Sigmoid colon (tissue), 4 donors: ENCODE measurements around the gene MORN5.

Experiments
- EP300 ChIP-seq, 4 donors: sonication (generic); formaldehyde crosslinking; IDR thresholded peaks; one replicate each; pipeline ENCODE4 v1.6.1; 2017; ENCODE audit warnings: antibody characterized with exemption in 4 of 4
- POLR2A ChIP-seq, 2 donors: fragments of 450-650 bp; IDR thresholded peaks; one replicate each; pipeline ENCODE4 v1.6.1; 2016; ENCODE audit warnings: antibody characterized with exemption in 2 of 2, mild to moderate bottlenecking in 2 of 2, moderate library complexity in 2 of 2
- POLR2AphosphoS5 ChIP-seq, 4 donors: sonication (generic); formaldehyde crosslinking; IDR thresholded peaks; one replicate each; pipeline ENCODE4 v1.6.1; 2017; ENCODE audit warnings: antibody characterized with exemption in 4 of 4
- TF ChIP-seq, protein P1 (sequence below), 4 experiments: fragments of 450-650 bp in 3 of 4; fragments of 200-600 bp in 1 of 4; IDR thresholded peaks; one replicate each; pipeline ENCODE4 v1.5.1; 2016 to 2019; ENCODE audit warnings: antibody characterized with exemption in 4 of 4, mild to moderate bottlenecking in 3 of 4, moderate library complexity in 2 of 4

DNA sequence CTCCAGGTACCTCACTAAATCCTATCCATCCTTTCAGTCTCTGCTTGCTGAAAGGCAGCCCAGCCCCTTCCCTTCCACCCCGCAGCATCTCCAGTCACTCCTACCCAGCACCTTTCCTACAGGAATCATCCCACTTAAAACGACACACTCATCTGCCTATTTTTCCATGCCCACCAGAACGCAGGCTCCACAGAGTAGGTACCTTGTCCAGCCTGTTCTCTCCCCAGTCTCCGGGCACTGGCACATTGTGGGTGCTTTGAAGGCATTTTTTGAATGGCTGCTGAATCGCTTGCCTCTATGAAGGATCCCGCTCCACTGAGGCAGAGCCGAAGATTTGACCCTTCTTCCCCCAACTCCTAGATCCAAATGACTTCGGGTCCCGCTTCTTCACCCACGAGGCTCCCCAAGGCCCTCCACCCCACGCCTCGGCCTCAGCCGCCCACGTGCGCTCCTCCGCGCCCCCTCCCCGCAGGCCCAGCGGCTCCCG, 53.4 kb downstream of the MORN5 start:
- TF ChIP-seq, protein P1, sequence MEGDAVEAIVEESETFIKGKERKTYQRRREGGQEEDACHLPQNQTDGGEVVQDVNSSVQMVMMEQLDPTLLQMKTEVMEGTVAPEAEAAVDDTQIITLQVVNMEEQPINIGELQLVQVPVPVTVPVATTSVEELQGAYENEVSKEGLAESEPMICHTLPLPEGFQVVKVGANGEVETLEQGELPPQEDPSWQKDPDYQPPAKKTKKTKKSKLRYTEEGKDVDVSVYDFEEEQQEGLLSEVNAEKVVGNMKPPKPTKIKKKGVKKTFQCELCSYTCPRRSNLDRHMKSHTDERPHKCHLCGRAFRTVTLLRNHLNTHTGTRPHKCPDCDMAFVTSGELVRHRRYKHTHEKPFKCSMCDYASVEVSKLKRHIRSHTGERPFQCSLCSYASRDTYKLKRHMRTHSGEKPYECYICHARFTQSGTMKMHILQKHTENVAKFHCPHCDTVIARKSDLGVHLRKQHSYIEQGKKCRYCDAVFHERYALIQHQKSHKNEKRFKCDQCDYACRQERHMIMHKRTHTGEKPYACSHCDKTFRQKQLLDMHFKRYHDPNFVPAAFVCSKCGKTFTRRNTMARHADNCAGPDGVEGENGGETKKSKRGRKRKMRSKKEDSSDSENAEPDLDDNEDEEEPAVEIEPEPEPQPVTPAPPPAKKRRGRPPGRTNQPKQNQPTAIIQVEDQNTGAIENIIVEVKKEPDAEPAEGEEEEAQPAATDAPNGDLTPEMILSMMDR (IDR thresholded peaks at IDR 0.05) = no peak
- TF ChIP-seq EP300 (IDR thresholded peaks at IDR 0.05) (no peak), POLR2AphosphoS5 (IDR thresholded peaks at IDR 0.05) (no peak), POLR2A (IDR thresholded peaks at IDR 0.05) (no peak)
